Regular cardiac myocyte (primary cell): ENCODE data around the gene MAGEA2. TPM values are rescaled to one million over a fixed set of nuclear protein-coding genes. Genes with fewer than 3 reads are reported as not detected.

Experiments
- total RNA-seq: library from RNA; depleted of rRNA; stranded (reverse); fragments of >200 nt; gene quantifications from 2 replicates; pipeline ENCODE4 v1.2.3, GENCODE V29; 2014

MAGEA2 gene
- not detected in 2 replicates for total RNA-seq

GRCh38 chrX:152753686-152754650 lies at the start of gene MAGEA2:
MAGEA2 (minus strand) TSS chrX:152753842; CDS start chrX:152751363, 2,479 bp downstream.

GRCh38 chrX:152769549-152770289 lies 16.1 kb upstream of the MAGEA2 start, which contains the start of gene MAGEA6:
MAGEA6 (minus strand) TSS chrX:152769689; CDS start chrX:152767650, 2,039 bp downstream.

GRCh38 chrX:152758918-152759317 lies 5.3 kb upstream of the MAGEA2 start, which contains the start of gene CSAG3:
CSAG3 (plus strand) TSS chrX:152759218.

GRCh38 chrX:152733261-152733975 lies 20.2 kb downstream of the MAGEA2 start, which contains the start of the genes CSAG1 and MAGEA12:
CSAG1 (minus strand) TSS chrX:152733721; CDS start chrX:152732460, 1,261 bp downstream.
MAGEA12 (plus strand) TSS chrX:152733757; CDS start chrX:152736162, 2,405 bp downstream.

GRCh38 chrX:152713815-152714787 lies 39.5 kb downstream of the MAGEA2 start, which contains the start of gene MAGEA2B:
MAGEA2B (plus strand) TSS chrX:152714628; CDS start chrX:152717107, 2,479 bp downstream.

GRCh38 chrX:152709173-152709572 lies 44.5 kb downstream of the MAGEA2 start, which contains the start of gene CSAG2:
CSAG2 (minus strand) TSS chrX:152709273; CDS start chrX:152709112, 161 bp downstream.

Other genes starting within 250 kb of the MAGEA2 start
- gene GABRQ, start 115.9 kb downstream of the MAGEA2 start, total RNA-seq, result under 0.01 TPM in 1 of 2 replicates, not detected in the other
- gene MAGEA3, start 55.0 kb downstream of the MAGEA2 start, total RNA-seq, result not detected in 2 replicates
- not detected in 2 replicates for gene CSAG2, start 44.6 kb downstream of the MAGEA2 start, total RNA-seq
- not detected in 2 replicates for gene MAGEA2B, start 39.2 kb downstream of the MAGEA2 start, total RNA-seq
- not detected in 2 replicates for gene CSAG1, start 20.1 kb downstream of the MAGEA2 start, total RNA-seq
- gene MAGEA12, start 20.1 kb downstream of the MAGEA2 start, total RNA-seq, result not detected in 2 replicates
- gene CSAG3, start 5.4 kb upstream of the MAGEA2 start, total RNA-seq, result not detected in 2 replicates
- not detected in 2 replicates for gene MAGEA6, start 15.8 kb upstream of the MAGEA2 start, total RNA-seq
- 35.3 and 51.6 TPM in 2 replicates for gene CETN2, start 76.9 kb upstream of the MAGEA2 start, total RNA-seq
- 11.6 and 24.2 TPM in 2 replicates for gene NSDHL, start 77.2 kb upstream of the MAGEA2 start, total RNA-seq
- gene ZNF185, start 144.2 kb upstream of the MAGEA2 start, total RNA-seq, result 4.2 and 29.5 TPM in 2 replicates
- not detected in 2 replicates for gene PNMA5, start 240.3 kb upstream of the MAGEA2 start, total RNA-seq